ENCODE measurements around the gene IRX5.
A peak's percentile ranks its signal among the peaks of the same experiment; 100 is the strongest.

IRX5 gene

DNA sequence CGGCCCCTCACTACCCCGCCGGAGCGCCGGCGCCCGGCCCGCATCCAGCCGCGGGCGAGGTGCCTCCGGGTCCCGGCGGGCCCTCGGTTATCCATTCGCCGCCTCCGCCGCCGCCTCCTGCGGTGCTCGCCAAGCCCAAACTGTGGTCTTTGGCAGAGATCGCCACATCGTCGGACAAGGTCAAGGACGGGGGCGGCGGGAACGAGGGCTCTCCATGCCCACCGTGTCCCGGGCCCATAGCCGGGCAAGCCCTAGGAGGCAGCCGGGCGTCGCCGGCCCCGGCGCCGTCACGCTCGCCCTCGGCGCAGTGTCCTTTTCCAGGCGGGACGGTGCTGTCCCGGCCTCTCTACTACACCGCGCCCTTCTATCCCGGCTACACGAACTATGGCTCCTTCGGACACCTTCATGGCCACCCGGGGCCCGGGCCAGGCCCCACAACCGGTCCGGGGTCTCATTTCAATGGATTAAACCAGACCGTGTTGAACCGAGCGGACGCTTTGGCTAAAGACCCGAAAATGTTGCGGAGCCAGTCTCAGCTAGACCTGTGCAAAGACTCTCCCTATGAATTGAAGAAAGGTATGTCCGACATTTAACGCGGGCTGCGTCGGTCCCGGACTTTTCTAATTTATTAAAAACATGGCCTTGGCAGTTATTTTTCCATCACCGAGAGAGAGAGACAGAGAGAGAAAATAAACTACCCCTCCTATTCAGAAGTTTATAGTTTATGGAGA lies 2.8 kb downstream of the IRX5 start:
- H2AK5ac ChIP-seq (ENCODE audit: low read length), result no peak overlapping the region
- H3K9ac ChIP-seq (ENCODE audit: low read length), result no peak overlapping the region
- DNase-seq, result no peak
- WGBS (ENCODE audit: extremely low coverage, insufficient coverage, insufficient read length), result no CpG with 5 or more reads among the region's 68 CpGs
- H4K91ac ChIP-seq (ENCODE audit: low read depth, low read length), result no peak overlapping the region
- H3K36me3 ChIP-seq (ENCODE audit: control insufficient read depth in 1 of 2, insufficient read depth in 2 of 2, low read length in 2 of 2), result no peaks in the 10 kb centered on the region
- peaks cover under 1% of the 10 kb centered on the region for H3K79me2 ChIP-seq (ENCODE audit: control insufficient read depth, insufficient read depth, low read length, poor library complexity)
- H3K4me2 ChIP-seq (ENCODE audit: low read length), result peak overlapping the region; percentile 44
- H2BK5ac ChIP-seq (ENCODE audit: low read depth, low read length, poor library complexity), result no peak overlapping the region
- H3K4me3 ChIP-seq (ENCODE audit: low read depth, low read length), result no peak overlapping the region
- no peak overlapping the region for H2BK120ac ChIP-seq (ENCODE audit: insufficient read depth, low read length, poor library complexity)
- no peak overlapping the region for H2AFZ ChIP-seq (ENCODE audit: insufficient read depth, low read length, poor library complexity)
- H3K27ac ChIP-seq (ENCODE audit: low read depth, low read length), result no peak overlapping the region
- H3K27me3 ChIP-seq (ENCODE audit: insufficient read depth, low read length), result peaks cover 80% of the 10 kb centered on the region
- H3K9me3 ChIP-seq (ENCODE audit: insufficient read depth, low read depth, low read length), result peaks cover 7% of the 10 kb centered on the region
- H3K79me1 ChIP-seq (ENCODE audit: low read length), result peaks cover 1% of the 10 kb centered on the region
- H3K4me1 ChIP-seq (ENCODE audit: control insufficient read depth in 1 of 2, insufficient read depth in 2 of 2, low read length in 2 of 2), result peaks cover 24 to 28% of the 10 kb centered on the region in 2 experiments
- H3K4ac ChIP-seq (ENCODE audit: low read depth, low read length), result no peak overlapping the region
- H3K14ac ChIP-seq (ENCODE audit: low read length), result no peak overlapping the region
- H4K8ac ChIP-seq (ENCODE audit: low read depth, low read length), result no peak overlapping the region
- H3K18ac ChIP-seq (ENCODE audit: low read length), result no peak overlapping the region
- no peak overlapping the region for H3K23ac ChIP-seq (ENCODE audit: low read length)
- H2BK12ac ChIP-seq (ENCODE audit: low read length), result no peak overlapping the region
- no peak overlapping the region for H4K12ac ChIP-seq (ENCODE audit: low read depth, low read length)

DNA sequence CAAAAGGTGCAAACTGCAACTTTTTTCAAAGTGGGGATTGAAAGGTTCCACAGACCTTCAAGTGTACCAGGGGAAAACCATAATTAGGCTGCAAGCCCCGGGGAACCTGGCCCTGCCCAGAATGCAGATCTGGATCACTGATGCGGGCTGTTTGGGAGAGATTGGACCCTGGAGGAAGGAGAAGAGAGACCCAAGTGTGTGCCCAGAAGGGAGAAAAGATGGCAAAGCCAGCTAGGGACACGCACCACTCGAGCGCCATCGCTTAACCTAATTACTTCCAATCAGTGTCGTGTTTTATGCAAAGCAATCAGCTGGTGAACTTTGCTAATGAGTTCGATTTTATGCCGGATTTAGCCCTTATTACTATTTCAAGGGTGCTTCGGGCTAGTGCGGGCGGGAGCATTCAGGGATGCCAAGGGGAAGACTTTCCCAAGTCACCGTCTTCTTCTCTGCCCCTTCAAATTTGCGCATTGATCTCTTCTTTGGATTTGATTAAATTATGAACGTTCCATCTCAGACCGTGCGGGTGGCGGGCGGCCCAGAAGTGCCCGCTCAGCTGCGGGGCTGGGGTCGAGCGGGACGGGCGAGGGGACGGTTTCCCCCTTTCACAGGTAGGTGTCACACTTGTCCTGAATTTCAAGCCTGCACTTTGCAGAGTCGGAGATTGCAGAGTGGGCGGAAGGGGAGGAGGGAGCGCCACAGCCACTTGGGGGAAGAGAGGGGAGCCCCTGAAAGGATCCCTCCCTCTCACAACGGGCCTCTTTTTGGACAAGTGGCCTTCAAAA lies 4.0 kb downstream of the IRX5 start:
- no peak overlapping the region for H2BK12ac ChIP-seq (ENCODE audit: low read length)
- H3K4me1 ChIP-seq (ENCODE audit: control insufficient read depth in 1 of 2, insufficient read depth in 2 of 2, low read length in 2 of 2), result peaks cover 21 to 23% of the 10 kb centered on the region in 2 experiments
- no peak overlapping the region for H3K18ac ChIP-seq (ENCODE audit: low read length)
- H3K23ac ChIP-seq (ENCODE audit: low read length), result no peak overlapping the region
- no peak for DNase-seq
- no peak overlapping the region for H3K27ac ChIP-seq (ENCODE audit: low read depth, low read length)
- no peaks in the 10 kb centered on the region for H3K79me1 ChIP-seq (ENCODE audit: low read length)
- no peak overlapping the region for H4K12ac ChIP-seq (ENCODE audit: low read depth, low read length)
- H3K36me3 ChIP-seq (ENCODE audit: control insufficient read depth in 1 of 2, insufficient read depth in 2 of 2, low read length in 2 of 2), result no peaks in the 10 kb centered on the region
- peaks cover 89% of the 10 kb centered on the region for H3K27me3 ChIP-seq (ENCODE audit: insufficient read depth, low read length)
- no peak overlapping the region for H3K9ac ChIP-seq (ENCODE audit: low read length)
- H2AK5ac ChIP-seq (ENCODE audit: low read length), result no peak overlapping the region
- H4K91ac ChIP-seq (ENCODE audit: low read depth, low read length), result no peak overlapping the region
- no peak overlapping the region for H2BK120ac ChIP-seq (ENCODE audit: insufficient read depth, low read length, poor library complexity)
- WGBS (ENCODE audit: extremely low coverage, insufficient coverage, insufficient read length), result no CpG with 5 or more reads among the region's 30 CpGs
- H3K4me3 ChIP-seq (ENCODE audit: low read depth, low read length), result no peak overlapping the region
- no peak overlapping the region for H4K8ac ChIP-seq (ENCODE audit: low read depth, low read length)
- no peak overlapping the region for H3K4me2 ChIP-seq (ENCODE audit: low read length)
- no peak overlapping the region for H3K4ac ChIP-seq (ENCODE audit: low read depth, low read length)
- H2BK5ac ChIP-seq (ENCODE audit: low read depth, low read length, poor library complexity), result no peak overlapping the region
- H2AFZ ChIP-seq (ENCODE audit: insufficient read depth, low read length, poor library complexity), result no peak overlapping the region
- H3K79me2 ChIP-seq (ENCODE audit: control insufficient read depth, insufficient read depth, low read length, poor library complexity), result no peaks in the 10 kb centered on the region
- H3K14ac ChIP-seq (ENCODE audit: low read length), result no peak overlapping the region
- H3K9me3 ChIP-seq (ENCODE audit: insufficient read depth, low read depth, low read length), result peaks cover 9% of the 10 kb centered on the region

DNA sequence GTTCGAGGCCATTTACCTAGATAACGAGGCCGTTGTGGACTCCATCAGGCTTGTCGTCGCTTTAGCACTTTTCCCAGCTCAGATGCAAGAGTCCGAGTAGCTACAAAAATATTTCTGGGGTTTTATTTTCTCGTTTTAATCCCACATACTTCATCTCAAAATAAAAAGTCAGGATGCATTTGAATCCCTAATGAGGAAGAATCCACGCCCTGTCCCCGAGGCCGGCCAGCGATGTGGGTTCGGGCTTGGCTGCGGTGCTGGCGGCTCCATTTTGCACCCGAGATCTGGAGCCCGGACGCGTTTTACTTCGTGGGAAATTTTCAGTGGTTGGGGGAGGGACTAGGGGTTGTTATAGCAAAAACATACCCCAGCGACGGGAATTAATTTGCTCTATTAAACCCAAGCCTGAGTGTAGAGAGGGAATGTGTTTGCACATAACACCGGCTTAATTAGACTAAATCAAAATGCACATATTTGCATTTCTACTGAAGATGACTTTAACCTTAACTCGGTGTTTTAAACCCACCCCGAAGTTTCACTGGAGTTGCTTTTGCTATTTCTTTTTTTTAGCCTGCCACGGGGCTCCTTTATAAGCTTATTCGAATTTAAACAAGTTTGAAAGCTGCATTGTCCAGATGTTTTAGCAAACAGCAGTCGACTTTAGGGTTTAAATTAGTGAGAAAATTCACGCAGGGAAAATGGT lies 4.8 kb downstream of the IRX5 start:
- H2AK5ac ChIP-seq (ENCODE audit: low read length), result no peak overlapping the region
- H2BK5ac ChIP-seq (ENCODE audit: low read depth, low read length, poor library complexity), result no peak overlapping the region
- no peak overlapping the region for H4K91ac ChIP-seq (ENCODE audit: low read depth, low read length)
- H3K79me1 ChIP-seq (ENCODE audit: low read length), result no peaks in the 10 kb centered on the region
- H4K12ac ChIP-seq (ENCODE audit: low read depth, low read length), result no peak overlapping the region
- no peak overlapping the region for H3K18ac ChIP-seq (ENCODE audit: low read length)
- H4K8ac ChIP-seq (ENCODE audit: low read depth, low read length), result no peak overlapping the region
- no peak overlapping the region for H2AFZ ChIP-seq (ENCODE audit: insufficient read depth, low read length, poor library complexity)
- no peak overlapping the region for H2BK12ac ChIP-seq (ENCODE audit: low read length)
- no CpG with 5 or more reads among the region's 28 CpGs for WGBS (ENCODE audit: extremely low coverage, insufficient coverage, insufficient read length)
- H2BK120ac ChIP-seq (ENCODE audit: insufficient read depth, low read length, poor library complexity), result no peak overlapping the region
- peaks cover 11% of the 10 kb centered on the region for H3K9me3 ChIP-seq (ENCODE audit: insufficient read depth, low read depth, low read length)
- no peak overlapping the region for H3K4ac ChIP-seq (ENCODE audit: low read depth, low read length)
- peaks cover 17 to 20% of the 10 kb centered on the region in 2 experiments for H3K4me1 ChIP-seq (ENCODE audit: control insufficient read depth in 1 of 2, insufficient read depth in 2 of 2, low read length in 2 of 2)
- peaks cover 90% of the 10 kb centered on the region for H3K27me3 ChIP-seq (ENCODE audit: insufficient read depth, low read length)
- no peak overlapping the region for H3K4me3 ChIP-seq (ENCODE audit: low read depth, low read length)
- no peaks in the 10 kb centered on the region for H3K36me3 ChIP-seq (ENCODE audit: control insufficient read depth in 1 of 2, insufficient read depth in 2 of 2, low read length in 2 of 2)
- no peak overlapping the region for H3K27ac ChIP-seq (ENCODE audit: low read depth, low read length)
- H3K23ac ChIP-seq (ENCODE audit: low read length), result no peak overlapping the region
- no peaks in the 10 kb centered on the region for H3K79me2 ChIP-seq (ENCODE audit: control insufficient read depth, insufficient read depth, low read length, poor library complexity)
- no peak overlapping the region for H3K14ac ChIP-seq (ENCODE audit: low read length)
- no peak for DNase-seq
- no peak overlapping the region for H3K9ac ChIP-seq (ENCODE audit: low read length)
- no peak overlapping the region for H3K4me2 ChIP-seq (ENCODE audit: low read length)

DNA sequence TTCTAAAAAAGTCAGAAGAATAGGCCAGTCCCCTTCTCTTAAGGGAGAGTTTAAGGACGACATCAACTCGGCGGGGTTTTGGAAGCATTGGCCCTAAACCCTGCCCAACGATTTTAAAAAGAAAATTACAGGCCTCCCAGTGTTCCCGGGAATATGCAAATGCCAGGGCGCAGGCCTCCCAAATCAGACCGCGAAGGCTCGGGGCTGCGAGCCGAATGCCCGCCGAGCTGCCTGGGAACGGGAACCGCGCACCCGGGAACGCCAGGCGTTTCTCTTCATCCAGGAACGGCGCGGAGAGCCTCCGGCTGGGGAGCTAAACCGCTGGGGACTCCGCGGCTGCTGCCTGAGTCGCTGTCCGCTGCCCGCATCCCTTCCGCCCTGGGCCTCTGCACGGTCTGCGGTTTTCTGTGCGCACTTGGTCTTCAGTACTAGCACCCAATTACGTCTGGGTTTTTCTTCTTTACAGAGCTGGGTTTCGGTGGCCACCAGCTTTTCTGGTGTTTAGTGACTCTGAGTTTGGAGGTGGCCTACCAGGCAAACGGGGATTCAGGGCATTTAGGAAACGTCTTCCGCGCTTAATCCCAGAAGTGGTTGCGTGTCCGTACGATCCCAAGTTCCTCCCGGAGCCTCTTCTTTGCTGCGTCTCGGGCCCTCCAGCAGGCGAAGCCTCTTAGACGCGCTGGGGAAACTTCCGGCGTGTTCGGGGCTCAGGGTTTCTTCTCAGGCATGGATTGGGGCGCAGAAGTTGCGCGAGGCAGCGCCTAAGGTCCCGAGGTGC lies 5.7 kb downstream of the IRX5 start:
- H2AFZ ChIP-seq (ENCODE audit: insufficient read depth, low read length, poor library complexity), result no peak overlapping the region
- no peak overlapping the region for H4K8ac ChIP-seq (ENCODE audit: low read depth, low read length)
- peaks cover 11% of the 10 kb centered on the region for H3K9me3 ChIP-seq (ENCODE audit: insufficient read depth, low read depth, low read length)
- peaks cover 92% of the 10 kb centered on the region for H3K27me3 ChIP-seq (ENCODE audit: insufficient read depth, low read length)
- WGBS (ENCODE audit: extremely low coverage, insufficient coverage, insufficient read length), result no CpG with 5 or more reads among the region's 56 CpGs
- peak overlapping the region; percentile 64 for H3K4me2 ChIP-seq (ENCODE audit: low read length)
- H2BK5ac ChIP-seq (ENCODE audit: low read depth, low read length, poor library complexity), result no peak overlapping the region
- no peak overlapping the region for H3K4ac ChIP-seq (ENCODE audit: low read depth, low read length)
- no peak overlapping the region for H3K18ac ChIP-seq (ENCODE audit: low read length)
- H2BK120ac ChIP-seq (ENCODE audit: insufficient read depth, low read length, poor library complexity), result no peak overlapping the region
- H2BK12ac ChIP-seq (ENCODE audit: low read length), result no peak overlapping the region
- H3K36me3 ChIP-seq (ENCODE audit: control insufficient read depth in 1 of 2, insufficient read depth in 2 of 2, low read length in 2 of 2), result no peaks in the 10 kb centered on the region
- no peak overlapping the region for H3K9ac ChIP-seq (ENCODE audit: low read length)
- DNase-seq, result peak; percentile 48 to 65
- no peak overlapping the region for H3K23ac ChIP-seq (ENCODE audit: low read length)
- H2AK5ac ChIP-seq (ENCODE audit: low read length), result no peak overlapping the region
- H4K12ac ChIP-seq (ENCODE audit: low read depth, low read length), result no peak overlapping the region
- no peaks in the 10 kb centered on the region for H3K79me2 ChIP-seq (ENCODE audit: control insufficient read depth, insufficient read depth, low read length, poor library complexity)
- peaks cover 15 to 17% of the 10 kb centered on the region in 2 experiments for H3K4me1 ChIP-seq (ENCODE audit: control insufficient read depth in 1 of 2, insufficient read depth in 2 of 2, low read length in 2 of 2)
- H3K4me3 ChIP-seq (ENCODE audit: low read depth, low read length), result no peak overlapping the region
- no peak overlapping the region for H4K91ac ChIP-seq (ENCODE audit: low read depth, low read length)
- H3K27ac ChIP-seq (ENCODE audit: low read depth, low read length), result no peak overlapping the region
- H3K14ac ChIP-seq (ENCODE audit: low read length), result no peak overlapping the region
- no peaks in the 10 kb centered on the region for H3K79me1 ChIP-seq (ENCODE audit: low read length)

Data from trophoblast cell (in vitro differentiated cells and primary cell).